Fibroblast of mammary gland (primary cell): ENCODE data around the gene SIRT1.
"Not testable (repeated sequence)": the region's sequence is repeated elsewhere in the genome, so short reads cannot be mapped to it uniquely, and the experiment has no call there.

Experiments used
- DNase-seq: peaks from one replicate; pipeline ENCODE4 v3.0.0-alpha.2; 2010; ENCODE audit warnings: low read depth
- H3K4me3 ChIP-seq: 2 replicates; pipeline ENCODE4 v1.5.1; 2011; ENCODE audit warnings: low read depth, mild to moderate bottlenecking, low read length, moderate library complexity; ENCODE audit not compliant: control insufficient read depth
- TF ChIP-seq, protein P1 (sequence below): conservative IDR thresholded peaks from 2 replicates; pipeline ENCODE4 v1.5.1; 2011; ENCODE audit warnings: low read depth, low read length, inconsistent platforms; ENCODE audit not compliant: control insufficient read depth, insufficient read depth

SIRT1 gene

DNA sequence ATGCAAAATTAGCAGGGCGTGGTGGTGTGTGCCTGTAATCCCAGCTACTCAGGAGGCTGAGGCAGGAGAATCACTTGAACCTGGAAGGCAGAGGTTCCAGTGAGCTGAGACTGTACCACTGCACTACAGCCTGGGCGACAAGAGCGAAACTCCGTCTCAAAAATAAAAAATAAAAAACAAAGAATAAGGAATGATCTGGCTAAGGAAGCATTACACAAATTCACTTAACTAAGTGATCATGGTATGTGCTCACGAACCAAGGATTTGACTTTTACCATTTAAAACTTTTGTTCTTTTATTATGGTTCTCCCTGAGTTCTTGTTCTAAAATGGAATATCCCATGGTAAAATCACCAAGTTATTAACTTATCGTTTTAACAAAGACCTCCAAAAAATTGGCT lies 71.2 kb downstream of the SIRT1 start:
- DNase-seq = no peak
- TF ChIP-seq, protein P1, sequence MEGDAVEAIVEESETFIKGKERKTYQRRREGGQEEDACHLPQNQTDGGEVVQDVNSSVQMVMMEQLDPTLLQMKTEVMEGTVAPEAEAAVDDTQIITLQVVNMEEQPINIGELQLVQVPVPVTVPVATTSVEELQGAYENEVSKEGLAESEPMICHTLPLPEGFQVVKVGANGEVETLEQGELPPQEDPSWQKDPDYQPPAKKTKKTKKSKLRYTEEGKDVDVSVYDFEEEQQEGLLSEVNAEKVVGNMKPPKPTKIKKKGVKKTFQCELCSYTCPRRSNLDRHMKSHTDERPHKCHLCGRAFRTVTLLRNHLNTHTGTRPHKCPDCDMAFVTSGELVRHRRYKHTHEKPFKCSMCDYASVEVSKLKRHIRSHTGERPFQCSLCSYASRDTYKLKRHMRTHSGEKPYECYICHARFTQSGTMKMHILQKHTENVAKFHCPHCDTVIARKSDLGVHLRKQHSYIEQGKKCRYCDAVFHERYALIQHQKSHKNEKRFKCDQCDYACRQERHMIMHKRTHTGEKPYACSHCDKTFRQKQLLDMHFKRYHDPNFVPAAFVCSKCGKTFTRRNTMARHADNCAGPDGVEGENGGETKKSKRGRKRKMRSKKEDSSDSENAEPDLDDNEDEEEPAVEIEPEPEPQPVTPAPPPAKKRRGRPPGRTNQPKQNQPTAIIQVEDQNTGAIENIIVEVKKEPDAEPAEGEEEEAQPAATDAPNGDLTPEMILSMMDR = no peak
- no peak overlapping the region for H3K4me3 ChIP-seq

DNA sequence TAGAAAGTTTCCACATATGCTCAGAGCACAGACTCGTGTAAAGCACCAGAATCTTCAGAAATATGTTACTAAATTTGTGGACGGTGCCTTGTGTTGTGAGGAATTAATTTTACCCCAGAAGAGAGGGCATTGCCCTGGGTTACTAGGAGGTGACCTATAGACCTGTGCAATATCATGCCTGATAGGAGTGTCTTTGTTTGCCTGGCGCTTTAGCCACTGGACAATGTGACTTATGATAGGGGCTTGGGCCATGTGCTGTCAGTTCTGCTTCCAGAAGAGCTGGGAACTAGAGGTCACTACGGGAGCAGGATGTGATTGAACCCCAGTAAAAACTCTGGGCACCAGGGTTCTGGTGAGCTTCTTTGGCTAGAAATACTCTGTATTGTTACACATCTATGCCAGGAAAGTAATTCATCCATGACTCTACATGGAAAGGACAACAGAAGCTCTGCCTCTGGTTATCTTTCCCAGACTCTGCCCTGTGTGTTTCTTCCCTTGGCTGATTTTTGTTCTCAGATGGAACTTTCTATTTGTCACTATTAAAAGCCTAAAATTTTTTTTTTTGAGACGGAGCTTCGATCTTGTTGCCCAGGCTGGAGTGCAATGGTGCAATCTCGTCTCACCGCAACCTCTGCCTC lies 75.5 kb downstream of the SIRT1 start:
- TF ChIP-seq, protein P1 = no peak
- H3K4me3 ChIP-seq = no peak overlapping the region
- DNase-seq = no peak

DNA sequence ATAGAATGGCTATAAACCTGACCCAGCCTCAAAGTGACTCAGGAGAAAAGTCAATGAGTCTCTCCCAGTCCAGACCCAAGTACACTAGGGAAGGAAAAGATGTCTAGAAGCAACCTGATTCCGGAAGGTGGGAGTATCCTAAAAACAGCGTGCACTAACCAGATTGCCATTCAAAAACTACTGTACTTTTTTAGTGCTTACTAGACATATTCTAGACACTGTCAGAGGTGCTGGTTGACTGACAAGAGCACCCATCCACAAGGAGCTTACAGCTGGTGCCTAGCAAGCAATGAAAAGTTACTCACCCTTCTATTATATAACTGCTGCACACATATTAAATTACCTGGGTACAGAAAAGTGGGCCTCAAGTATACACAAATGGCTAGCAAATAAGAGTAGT lies 81.0 kb downstream of the SIRT1 start:
- TF ChIP-seq, protein P1 = no peak
- H3K4me3 ChIP-seq = no peak overlapping the region
- no peak for DNase-seq

DNA sequence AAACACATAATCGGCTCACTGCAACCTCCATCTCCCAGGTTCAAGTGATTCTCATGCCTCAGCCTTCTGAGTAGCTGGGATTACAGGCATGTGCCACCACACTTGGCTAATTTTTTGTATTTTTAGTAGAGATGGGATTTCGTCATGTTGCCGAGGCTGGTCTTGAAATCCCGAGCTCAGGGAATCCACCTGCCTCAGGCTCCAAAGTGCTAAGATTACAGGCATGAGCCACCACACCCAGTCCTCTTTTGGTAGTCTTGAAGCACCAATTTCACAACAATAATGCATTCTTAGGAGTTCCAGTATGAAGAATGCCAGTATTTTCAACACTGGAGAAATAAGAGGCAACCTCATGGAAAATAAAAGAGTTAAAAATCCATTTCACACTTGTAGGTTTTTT lies 81.6 kb downstream of the SIRT1 start:
- DNase-seq, H3K4me3 ChIP-seq: not testable (repeated sequence)
